NCI-H226 (cell line): Measurements from ENCODE around the gene SURF4.
"Not testable (repeated sequence)": the region's sequence is repeated elsewhere in the genome, so short reads cannot be mapped to it uniquely, and the experiment has no call there.

Experiments
- DNase-seq: peaks from one replicate; pipeline ENCODE4 v3.0.0-alpha.2; 2015

Gene SURF4

DNA sequence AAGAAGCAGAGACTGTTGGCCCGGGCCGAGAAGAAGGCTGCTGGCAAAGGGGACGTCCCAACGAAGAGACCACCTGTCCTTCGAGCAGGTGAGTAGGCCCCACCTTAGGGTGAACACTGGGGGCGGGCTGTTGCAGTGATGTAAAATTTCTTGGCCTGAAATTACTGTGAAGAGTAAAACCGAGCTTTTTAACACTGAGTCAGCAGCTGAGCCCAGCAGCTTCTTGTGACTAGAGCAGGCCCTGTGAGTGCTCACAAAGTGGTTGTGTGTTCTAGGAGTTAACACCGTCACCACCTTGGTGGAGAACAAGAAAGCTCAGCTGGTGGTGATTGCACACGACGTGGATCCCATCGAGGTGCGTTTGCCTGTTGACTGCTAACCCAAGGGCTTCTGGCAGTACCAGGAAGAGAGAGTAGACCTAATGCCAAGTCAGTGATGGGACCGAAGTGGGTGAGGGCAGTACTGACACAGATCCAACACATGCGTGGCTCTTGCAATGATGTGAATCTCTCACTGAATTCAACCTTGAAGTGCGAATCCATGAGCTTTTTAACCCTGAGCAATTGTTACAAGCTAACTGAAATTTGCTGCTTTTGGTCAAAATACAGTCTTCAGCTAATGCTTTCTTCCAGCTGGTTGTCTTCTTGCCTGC, 25.8 kb downstream of the SURF4 start:
- no peak for DNase-seq

DNA sequence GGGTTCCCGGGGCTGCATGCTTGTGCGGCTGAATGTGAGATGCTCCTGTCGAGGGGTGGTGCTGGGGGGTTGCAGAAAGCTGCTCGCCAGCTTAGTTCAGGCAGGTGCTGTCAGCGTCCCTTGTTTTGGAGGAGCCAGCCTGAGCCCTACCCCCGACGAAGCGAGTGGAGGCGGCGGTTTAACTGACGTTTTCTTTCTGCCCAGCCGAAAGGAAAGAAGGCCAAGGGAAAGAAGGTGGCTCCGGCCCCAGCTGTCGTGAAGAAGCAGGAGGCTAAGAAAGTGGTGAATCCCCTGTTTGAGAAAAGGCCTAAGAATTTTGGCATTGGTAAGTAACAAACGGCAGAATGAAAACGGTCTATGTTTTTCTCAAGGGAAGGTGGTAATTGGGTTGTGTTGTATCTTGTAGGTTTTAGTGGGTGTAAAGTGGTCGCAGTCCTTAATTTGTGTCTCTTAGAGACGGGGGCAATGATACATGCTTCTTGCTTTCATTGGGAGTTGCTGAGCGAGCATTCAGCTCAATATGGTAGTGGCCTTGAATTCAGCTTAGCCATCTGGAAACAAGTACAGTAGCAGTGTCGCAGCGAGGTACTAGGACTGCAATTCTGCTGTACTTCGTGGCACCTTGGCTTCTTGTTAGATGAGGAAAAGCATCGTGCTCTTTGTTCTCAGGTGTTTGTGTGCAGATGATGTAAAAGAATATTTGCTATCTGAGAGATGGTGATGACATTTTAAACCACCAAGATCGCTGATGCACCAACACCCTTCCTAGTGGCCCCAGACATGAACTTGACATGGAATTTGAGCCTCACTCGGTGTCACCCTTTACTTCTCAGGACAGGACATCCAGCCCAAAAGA, 26.9 kb downstream of the SURF4 start:
- DNase-seq: no peak

DNA sequence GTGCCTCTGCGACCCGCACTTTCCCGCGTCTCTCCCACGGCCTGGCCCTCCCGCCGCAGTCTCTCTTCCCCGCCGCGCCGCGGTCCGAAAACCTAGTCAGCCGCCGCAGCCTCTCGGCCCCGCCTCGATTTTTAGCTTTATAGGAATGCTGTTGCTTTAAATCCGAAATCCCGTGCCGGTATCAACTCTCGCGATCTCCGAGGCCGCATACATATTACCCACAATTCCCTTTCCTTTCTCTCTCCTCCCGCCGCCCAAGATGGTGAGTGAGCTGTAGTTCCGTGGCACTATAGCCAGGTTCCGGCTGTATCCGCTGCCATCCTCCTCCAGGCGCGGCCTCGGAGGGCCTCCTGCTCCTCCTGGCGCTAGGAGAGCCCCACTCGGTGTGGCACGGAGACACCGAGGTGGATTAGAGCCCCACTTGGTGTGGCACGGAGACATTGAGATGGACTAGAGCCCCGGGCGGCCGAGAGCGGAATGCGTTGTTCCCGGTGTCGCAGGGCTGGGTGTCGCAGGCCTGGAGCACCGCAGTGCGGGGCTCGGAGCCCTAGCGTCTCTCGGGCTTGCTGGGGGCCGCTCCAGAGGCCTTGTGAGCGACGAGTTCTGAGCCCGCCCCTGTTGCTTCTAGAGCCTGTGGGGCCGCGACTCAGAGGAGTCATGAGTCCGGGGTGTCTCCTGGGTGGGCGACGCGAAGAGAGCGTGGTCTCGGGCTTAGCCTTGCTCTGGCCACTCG, 27.7 kb downstream of the SURF4 start, which contains the start of the genes MED22 and RPL7A:
Gene MED22, minus strand, starts transcription at position 147 of the 733 bp plus-strand sequence. CDS start 1,469 bp downstream, outside the sequence.
Gene RPL7A, plus strand, starts transcription at position 234 of the 733 bp plus-strand sequence. Its CDS starts 26 bp downstream, at position 260.
- DNase-seq: peak; percentile 88

DNA sequence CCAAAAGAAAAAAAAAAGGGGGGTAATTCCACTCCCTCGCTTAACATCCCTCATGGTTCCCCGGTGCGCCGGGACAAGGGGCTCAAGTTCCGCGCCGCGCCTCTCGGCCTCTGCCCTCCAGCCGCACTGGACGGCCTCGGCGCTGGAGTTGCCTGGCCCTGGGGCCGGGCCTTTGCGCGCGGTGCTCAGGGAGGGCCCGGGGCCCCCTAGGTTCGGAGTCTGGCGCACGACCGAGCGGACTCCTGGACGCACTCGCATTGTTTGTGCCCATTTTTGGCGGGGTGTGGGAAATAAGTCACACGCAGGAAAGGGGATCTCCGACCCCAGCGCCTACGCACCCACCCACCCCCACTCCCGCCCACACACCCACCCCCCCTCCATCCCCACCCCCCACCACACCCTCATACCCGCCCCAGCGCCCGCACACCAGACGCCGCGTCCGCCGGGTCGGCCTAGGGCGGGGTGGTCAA, 28.3 kb downstream of the SURF4 start:
- no peak for DNase-seq

- no peak for DNase-seq
Measured at GRCh38 chr9:133346021-133346785, 29.7 kb downstream of the SURF4 start.

DNA sequence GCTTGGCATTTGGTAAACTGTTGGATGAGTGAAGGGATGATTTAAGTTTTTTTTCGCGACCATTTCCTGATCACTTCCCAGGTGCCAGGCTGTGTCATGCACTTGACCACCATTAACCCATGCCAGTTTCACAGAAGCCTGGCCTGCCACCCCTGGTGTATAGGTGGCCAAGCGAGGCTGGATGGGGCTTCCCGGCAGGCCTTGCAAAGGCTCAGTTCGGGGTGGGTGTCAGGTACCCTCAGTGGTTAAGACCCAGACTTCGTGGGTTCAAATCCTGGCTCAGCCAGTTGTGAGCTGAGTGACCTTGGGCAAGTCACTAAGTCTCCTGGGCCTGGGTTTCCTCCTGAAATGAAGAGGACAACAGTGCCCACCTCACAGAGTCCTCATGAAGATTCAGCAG, 30.3 kb downstream of the SURF4 start:
- no peak for DNase-seq

GRCh38 chr9:133344979-133345378, 30.9 kb downstream of the SURF4 start:
- DNase-seq: no peak

GRCh38 chr9:133344071-133344470, 31.8 kb downstream of the SURF4 start:
- DNase-seq: no peak

- DNase-seq: no peak
Measured at GRCh38 chr9:133342570-133342969, 33.3 kb downstream of the SURF4 start.

GRCh38 chr9:133342069-133342406, 33.8 kb downstream of the SURF4 start:
- no peak for DNase-seq

- DNase-seq: no peak
Measured at GRCh38 chr9:133341369-133342068, 34.3 kb downstream of the SURF4 start.

DNA sequence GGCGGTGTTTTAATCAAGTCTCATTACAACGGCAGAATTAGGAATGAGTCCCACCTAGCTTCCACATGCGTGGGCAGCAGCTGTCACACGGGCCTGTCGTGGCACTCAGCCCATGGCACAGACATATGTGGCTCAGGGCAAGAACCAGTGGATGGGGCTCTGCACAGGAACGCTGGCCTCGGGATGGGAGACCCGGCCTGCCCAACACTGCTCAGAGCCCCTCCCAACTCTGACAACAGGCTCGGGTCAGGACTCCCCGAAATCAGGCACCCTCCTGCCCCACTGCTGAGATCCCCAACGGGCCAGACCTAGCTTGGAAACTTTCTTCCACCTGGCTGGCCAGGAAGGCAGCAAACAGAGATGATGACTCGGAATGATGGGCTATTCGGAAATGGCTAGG, 34.9 kb downstream of the SURF4 start:
- DNase-seq: no peak

- DNase-seq: no peak
Measured at GRCh38 chr9:133340256-133340655, 35.6 kb downstream of the SURF4 start.

DNA sequence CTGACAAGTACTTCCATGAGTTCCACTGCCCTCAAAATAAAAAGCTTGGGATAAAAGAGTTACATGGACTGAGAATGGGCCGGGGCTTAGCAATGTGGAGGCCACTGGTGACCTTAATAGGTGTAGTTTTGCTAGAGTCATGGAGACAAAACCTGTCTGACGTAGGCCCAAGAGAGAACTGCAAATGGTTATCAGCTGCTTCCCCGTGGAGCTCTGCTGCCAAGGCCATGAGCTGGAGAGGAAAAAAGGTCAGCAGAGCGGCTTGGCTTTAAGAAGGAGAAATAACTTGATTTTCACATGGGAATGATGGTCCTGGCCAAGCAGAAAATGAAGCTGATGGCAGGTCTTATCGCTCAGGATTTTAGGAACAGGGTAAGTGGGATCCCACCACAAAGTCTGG, 36.2 kb downstream of the SURF4 start:
- DNase-seq: no peak

- peak; percentile 91 for DNase-seq
Measured at GRCh38 chr9:133335924-133336811, 39.7 kb downstream of the SURF4 start, which contains the start of gene SURF6. Gene SURF6, minus strand, starts transcription at chr9:133336188. Its CDS starts 56 bp downstream, at chr9:133336132.

DNA sequence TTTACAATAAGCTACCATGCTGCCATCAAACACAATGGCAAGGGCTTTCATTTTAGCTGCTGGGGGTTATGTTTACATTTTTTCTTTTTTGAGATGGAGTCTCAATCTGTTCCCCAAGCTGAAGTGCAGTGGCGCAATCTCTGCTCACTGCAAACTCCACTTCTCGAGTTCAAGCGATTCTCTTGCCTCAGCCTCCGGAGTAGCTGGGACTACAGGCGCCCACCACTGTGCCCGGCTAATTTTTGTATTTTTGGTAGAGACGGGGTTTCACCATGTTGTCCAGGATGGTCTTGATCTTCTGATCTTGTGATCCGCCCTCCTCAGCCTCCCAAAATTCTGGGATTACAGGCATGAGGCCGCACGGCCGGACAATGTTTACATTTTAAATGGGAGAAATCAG, 41.0 kb downstream of the SURF4 start:
- DNase-seq: not testable (repeated sequence)

GRCh38 chr9:133334161-133334560, 41.7 kb downstream of the SURF4 start:
- no peak for DNase-seq

DNA sequence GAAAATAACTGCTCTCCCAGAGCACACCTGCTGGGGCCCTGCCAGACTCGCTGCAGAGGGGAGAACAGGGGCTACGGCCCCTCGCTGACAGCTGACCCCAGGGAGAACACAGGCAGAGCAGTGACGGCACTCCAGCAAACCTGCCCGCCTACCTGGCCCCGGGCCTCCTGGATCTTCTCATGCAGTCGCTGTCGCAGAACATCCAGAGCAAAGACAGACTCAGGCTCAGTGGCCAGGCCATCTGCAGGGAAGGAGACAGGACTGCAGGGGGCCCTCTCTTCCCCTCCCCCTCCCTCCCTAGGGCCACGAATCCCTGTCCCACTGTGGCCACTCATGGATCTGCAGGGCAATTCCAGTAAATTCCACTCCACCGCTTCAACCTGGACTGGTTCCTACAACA, 42.3 kb downstream of the SURF4 start:
- no peak for DNase-seq

DNA sequence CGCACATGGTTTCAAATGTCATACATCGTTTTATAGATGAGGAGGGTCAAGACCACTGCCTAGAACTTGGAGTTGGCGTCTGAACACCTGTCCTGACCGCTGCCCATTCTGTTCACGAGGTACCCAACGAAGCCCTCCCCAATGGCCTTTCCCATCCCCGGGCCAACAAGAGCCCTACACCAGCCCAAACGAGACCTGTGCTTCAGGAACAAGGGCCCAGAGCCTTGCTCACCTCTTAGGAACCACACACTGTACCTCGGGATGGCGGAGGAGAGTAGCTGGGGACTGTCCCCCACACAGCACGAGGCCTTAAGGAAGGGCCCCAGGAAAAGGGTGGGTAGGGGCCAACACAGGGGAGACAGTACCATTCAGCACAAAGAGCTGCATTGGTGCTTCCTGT, 42.8 kb downstream of the SURF4 start:
- DNase-seq: no peak

- no peak for DNase-seq
Measured at GRCh38 chr9:133332381-133332730, 43.5 kb downstream of the SURF4 start.
